LHCN-M2 (cell line): ENCODE results near the gene CSPG5. TPM values are rescaled to one million over a fixed set of nuclear protein-coding genes. Genes with fewer than 3 reads are reported as not detected.

ENCODE experiments used
- DNase-seq: peaks from one replicate; pipeline ENCODE4 v3.0.0-alpha.2; 2012; ENCODE audit warnings: low read depth
- polyA plus RNA-seq: library from polyadenylated mRNA; unstranded; fragments of >200 nt; gene quantifications from one replicate; pipeline ENCODE4 v1.2.1, GENCODE V29; 2012; ENCODE audit warnings: missing spikeins
- total RNA-seq: library from RNA; depleted of rRNA; stranded (reverse); fragments of >200 nt; gene quantifications from 2 replicates; pipeline ENCODE4 v1.2.3, GENCODE V29; 2014; rRNA removed

CSPG5 gene, protein sequence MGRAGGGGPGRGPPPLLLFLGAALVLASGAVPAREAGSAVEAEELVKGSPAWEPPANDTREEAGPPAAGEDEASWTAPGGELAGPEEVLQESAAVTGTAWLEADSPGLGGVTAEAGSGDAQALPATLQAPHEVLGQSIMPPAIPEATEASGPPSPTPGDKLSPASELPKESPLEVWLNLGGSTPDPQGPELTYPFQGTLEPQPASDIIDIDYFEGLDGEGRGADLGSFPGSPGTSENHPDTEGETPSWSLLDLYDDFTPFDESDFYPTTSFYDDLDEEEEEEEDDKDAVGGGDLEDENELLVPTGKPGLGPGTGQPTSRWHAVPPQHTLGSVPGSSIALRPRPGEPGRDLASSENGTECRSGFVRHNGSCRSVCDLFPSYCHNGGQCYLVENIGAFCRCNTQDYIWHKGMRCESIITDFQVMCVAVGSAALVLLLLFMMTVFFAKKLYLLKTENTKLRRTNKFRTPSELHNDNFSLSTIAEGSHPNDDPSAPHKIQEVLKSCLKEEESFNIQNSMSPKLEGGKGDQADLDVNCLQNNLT
- 0.19 and 0.29 TPM in 2 replicates for total RNA-seq
- polyA plus RNA-seq = 0.21 TPM

- DNase-seq = no peak
These were observed at the start of gene CSPG5 for GRCh38 chr3:47578691-47579632. Gene CSPG5 (minus strand): TSS chr3:47578865. CDS start chr3:47578693, 172 bp downstream.

GRCh38 chr3:47628426-47628825, 49.8 kb upstream of the CSPG5 start:
- DNase-seq = no peak

- DNase-seq = no peak
These were observed 44.2 kb upstream of the CSPG5 start for GRCh38 chr3:47622671-47623461.

- peak; percentile 46 for DNase-seq
These were observed 38.7 kb upstream of the CSPG5 start for GRCh38 chr3:47617086-47618010.

DNA sequence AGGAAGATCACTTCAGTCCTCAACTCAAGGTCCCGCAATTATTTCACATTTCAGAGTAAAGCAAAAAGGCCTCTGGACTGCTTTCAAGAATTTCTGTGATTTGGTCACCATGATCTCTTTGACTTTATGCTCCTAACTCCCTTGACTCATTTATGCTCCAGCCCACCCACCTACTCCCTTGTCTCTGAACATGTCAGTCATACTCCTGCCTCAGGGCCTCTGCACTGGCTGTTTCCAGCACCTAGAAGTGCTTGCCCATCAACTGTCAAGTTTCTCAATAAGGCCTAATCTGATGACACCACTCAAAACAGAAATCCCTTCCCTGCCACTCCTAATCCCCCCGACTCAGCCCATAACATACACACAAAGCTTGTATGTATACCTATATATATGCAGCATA, 36.1 kb upstream of the CSPG5 start:
- no peak for DNase-seq

DNA sequence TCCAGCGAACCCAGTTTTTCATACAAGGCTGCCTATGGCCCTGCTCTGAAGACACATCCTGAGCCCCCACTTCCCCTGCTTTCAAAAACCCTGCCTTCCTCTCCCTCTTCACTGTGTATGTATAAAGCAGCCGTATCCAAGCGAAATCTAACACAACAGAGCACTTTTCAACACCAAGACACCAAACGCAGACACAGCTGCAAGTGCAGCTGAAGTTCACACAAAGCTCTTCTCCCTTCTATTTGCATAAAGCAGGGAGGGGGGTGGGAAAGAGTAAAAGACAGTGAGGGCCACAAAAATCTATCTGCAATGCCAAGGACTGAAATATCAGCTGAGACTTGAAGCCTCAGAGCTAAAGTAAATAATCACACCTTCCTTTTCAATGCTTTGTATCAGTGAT, 35.1 kb upstream of the CSPG5 start:
- DNase-seq = no peak

GRCh38 chr3:47612879-47613278, 34.2 kb upstream of the CSPG5 start:
- no peak for DNase-seq

- peak; percentile 58 for DNase-seq
These were observed 33.5 kb upstream of the CSPG5 start for GRCh38 chr3:47612178-47612577.

- no peak for DNase-seq
These were observed 32.9 kb upstream of the CSPG5 start for GRCh38 chr3:47611576-47611975.

DNA sequence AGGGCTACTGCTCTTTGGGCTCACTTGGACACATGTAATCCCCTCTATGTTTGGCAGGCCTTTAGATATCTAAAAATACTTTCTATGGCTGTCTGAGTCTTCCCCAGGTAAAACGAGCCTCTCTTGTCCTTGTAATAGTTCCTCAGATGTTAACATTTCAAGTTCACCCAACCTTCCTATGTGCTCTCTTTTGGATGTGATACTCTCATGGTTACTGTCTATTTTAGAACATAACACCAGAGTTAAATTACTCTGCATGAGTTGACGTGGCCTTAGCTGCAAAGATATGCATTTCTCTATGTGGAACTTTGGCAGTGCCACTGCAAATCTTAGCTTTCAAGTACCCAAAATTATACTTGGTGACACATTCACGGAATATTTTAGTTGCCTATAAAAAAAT, 31.9 kb upstream of the CSPG5 start:
- no peak for DNase-seq

GRCh38 chr3:47607335-47607734, 28.7 kb upstream of the CSPG5 start:
- DNase-seq = no peak

DNA sequence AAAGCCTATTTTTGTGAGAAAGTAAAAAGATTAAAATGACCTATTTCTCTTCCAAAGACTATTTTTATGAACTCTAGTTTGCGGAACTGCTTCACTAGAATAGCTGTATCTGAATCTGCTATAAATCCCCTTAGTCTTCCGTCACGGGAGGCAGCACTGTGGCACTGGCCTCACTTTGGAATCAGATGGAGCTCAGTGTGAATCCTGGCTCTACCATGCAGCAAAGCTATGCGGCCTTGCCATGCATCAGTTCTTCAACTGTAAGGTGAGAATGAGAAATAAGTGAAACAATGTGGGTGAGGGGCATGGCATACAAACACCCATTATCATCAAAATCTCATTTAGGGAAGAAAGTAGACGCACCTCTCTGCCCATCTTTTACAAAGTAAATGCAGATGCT, 27.5 kb upstream of the CSPG5 start:
- no peak for DNase-seq

GRCh38 chr3:47605652-47606051, 27.0 kb upstream of the CSPG5 start:
- DNase-seq = peak; percentile 73

- DNase-seq = no peak
These were observed 25.5 kb upstream of the CSPG5 start for GRCh38 chr3:47604145-47604544.

GRCh38 chr3:47603332-47603731, 24.7 kb upstream of the CSPG5 start:
- DNase-seq = no peak

- DNase-seq = no peak
These were observed 22.6 kb upstream of the CSPG5 start for GRCh38 chr3:47601281-47601680.

DNA sequence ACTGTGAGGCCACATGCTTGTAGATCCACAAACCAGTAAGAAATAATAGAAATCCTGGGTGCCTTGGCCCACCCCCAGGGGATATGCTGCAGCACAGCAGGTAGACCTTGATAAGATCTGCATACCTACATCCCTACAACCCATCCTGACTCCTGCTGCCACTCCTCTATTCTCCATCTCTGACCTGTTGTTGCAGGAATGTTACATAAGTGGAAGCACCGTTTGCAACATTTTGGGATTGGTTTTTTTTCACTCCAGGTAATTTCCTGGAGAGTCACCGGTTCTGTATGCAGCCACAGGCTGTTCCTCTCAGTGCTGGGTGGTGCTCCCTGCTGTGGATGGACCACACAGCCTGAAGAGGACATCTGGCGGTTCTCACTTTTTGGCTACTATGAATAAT, 16.1 kb upstream of the CSPG5 start:
- DNase-seq = no peak

- DNase-seq = no peak
These were observed 13.6 kb upstream of the CSPG5 start for GRCh38 chr3:47592066-47592795.

GRCh38 chr3:47590216-47590615, 11.6 kb upstream of the CSPG5 start:
- DNase-seq = no peak

- no peak for DNase-seq
These were observed 9.9 kb upstream of the CSPG5 start for GRCh38 chr3:47588587-47588986.
